Right kidney (tissue), 1 donor: Measurements from ENCODE around the gene CEBPB.
"Not testable (repeated sequence)": the region's sequence is repeated elsewhere in the genome, so short reads cannot be mapped to it uniquely, and the experiment has no call there.

Experiments
- DNase-seq: peaks from one replicate; pipeline ENCODE4 v3.0.0-alpha.2; 2016

The CEBPB gene

GRCh38 chr20:50165684-50166554 lies 24.7 kb upstream of the CEBPB start:
- peak; percentile 78 for DNase-seq

DNA sequence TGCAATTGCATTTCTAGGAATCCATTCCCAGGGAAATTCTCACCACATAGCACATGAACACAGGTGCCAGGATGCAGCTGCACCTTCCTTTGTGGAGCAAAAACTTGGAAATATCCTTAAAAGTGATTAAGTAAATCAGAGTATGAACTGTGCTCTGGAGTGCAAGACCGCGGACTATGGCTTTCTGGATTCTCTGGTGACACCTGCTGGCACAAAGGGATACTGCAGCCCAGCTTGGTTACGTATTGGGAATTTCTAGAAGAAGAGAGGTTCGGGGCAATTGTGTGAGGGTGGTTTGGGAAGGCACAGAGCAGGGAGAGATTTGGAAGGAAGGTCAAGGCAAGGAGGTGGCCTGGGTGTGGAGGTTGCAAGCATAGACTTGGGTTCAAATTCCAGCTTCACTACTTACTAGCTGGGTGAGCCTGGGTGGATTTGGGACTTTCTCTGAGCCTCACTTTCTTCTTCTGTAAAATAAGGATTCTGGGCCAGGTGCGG lies 21.3 kb upstream of the CEBPB start:
- DNase-seq = no peak

DNA sequence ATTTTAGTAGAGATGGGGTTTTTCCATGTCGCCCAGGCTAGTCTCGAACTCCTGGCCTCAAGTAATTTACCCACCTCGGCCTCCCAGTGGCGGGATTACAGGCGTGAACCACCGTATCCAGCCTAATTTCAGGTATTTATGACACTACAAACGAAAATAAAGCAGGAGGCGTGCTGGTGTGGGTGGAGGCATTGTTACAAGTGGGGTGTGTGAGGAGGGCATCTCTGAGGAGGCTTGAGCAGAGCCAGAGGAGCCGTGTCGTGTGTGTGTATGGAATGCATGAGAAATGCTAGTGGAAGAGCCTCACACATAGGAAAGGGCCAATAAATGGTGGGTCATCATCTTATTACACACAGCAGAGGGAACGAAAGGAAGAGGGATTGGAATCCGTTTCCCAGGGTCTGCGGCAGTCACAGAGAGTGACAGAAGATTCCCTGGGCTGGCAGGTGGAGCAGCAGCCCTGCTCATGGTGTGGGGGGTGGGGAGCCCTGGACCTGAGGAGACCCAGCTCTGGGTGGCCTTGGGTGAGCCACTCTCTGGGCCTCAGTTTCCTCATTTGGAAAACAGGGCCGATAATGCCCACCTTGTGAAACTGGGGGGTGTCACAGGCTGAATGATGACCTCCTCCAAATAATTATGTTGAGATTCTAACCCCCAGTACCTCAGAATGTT lies 19.9 kb upstream of the CEBPB start:
- no peak for DNase-seq

- DNase-seq = peak; percentile 78
Observed at GRCh38 chr20:50172347-50173013, 18.1 kb upstream of the CEBPB start.

- no peak for DNase-seq
Observed at GRCh38 chr20:50174456-50174855, 16.2 kb upstream of the CEBPB start.

DNA sequence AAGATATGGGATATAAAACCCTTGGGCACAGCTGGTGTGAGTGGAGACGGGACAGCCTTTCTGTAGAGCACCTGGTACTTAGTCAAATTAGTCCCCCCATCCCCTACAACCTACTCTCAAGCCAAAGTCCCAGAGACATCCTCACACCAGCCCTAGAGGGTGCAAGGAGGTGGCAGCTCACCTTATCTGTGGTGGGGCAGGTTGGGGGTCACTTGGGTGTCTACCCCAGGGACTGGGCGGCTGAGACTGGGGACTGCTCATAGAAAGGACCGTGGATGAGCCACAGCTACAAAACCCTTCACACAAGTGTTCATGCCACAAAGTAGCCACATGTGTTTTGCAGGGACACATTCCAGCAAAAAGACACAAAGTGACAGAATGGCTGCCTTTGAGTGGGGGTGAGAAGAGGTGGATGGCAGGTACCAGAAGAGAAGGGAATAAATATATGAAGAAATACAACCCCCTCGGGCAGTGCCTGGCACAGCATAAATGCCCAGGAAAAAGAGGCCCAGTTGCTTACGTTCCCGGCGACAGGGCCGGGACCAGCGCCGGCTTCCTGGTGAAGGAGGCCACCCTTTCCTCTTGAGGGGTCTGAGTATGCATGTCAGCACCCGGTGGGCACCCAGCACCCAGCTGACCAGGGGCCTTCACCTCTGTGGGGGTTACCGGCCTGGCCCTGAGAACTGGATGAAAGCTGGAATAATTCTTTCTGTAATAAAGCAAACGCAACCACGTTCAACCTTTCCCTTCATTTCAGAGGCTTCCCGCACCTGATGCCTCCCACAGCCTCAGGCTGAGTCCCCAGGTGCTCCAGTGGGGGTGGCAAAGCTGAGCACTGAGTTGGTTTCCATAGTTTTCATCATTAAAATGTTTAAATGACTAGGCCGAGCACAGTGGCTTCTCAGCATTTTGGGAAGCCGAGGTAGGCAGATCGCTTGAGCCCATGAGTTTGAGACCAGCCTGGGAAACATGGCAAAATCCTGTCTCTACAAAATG lies 14.4 kb upstream of the CEBPB start:
- no peak for DNase-seq

GRCh38 chr20:50178672-50179071 lies 12.0 kb upstream of the CEBPB start:
- not testable (repeated sequence) for DNase-seq

DNA sequence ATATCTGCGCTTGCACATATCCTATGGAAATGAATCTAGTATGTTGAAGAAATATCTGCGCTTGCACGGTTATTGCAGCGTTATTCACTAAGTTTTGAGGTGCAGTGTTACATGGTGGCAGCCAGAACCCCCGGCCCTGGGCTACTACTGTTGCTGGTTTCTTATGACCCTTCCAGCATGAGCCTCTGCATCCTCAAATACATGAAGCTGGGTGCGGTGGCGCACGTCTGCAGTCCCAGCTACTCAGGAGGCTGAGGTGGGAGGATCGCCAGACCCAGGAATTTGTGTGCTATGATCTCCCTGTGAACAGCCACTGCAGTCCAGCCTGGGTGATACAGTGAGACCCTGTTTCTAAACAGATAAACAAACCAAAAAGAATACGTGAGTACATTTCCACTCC lies 9.3 kb upstream of the CEBPB start:
- no peak for DNase-seq

- no peak for DNase-seq
Observed at GRCh38 chr20:50182346-50182745, 8.3 kb upstream of the CEBPB start.

DNA sequence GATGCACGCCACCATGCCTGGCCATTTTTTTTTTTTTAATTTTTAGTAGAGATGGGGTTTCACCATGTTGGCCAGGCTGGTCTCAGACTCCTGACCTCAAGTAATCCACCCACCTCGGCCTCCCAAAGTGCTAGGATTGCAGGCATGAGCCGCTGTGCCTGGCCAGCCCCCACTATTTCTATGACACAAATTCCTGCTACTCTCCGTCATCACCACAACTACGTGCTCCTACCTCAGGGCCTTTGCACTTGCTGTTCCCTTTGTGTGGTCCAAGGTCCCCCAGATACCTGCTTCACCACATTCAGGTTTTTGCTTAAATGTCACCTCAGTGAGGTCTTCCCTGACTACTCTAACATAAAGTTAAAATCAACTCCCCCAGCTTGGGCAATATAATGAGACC lies 5.2 kb upstream of the CEBPB start:
- DNase-seq = no peak

- DNase-seq = peak; percentile 66
Observed at GRCh38 chr20:50186151-50186885, 4.3 kb upstream of the CEBPB start.

- DNase-seq = no peak
Observed at GRCh38 chr20:50186987-50187402, 3.6 kb upstream of the CEBPB start.

- DNase-seq = no peak
Observed at GRCh38 chr20:50187403-50188051, 3.1 kb upstream of the CEBPB start.

- DNase-seq = no peak
Observed at GRCh38 chr20:50188287-50188688, 2.3 kb upstream of the CEBPB start.

DNA sequence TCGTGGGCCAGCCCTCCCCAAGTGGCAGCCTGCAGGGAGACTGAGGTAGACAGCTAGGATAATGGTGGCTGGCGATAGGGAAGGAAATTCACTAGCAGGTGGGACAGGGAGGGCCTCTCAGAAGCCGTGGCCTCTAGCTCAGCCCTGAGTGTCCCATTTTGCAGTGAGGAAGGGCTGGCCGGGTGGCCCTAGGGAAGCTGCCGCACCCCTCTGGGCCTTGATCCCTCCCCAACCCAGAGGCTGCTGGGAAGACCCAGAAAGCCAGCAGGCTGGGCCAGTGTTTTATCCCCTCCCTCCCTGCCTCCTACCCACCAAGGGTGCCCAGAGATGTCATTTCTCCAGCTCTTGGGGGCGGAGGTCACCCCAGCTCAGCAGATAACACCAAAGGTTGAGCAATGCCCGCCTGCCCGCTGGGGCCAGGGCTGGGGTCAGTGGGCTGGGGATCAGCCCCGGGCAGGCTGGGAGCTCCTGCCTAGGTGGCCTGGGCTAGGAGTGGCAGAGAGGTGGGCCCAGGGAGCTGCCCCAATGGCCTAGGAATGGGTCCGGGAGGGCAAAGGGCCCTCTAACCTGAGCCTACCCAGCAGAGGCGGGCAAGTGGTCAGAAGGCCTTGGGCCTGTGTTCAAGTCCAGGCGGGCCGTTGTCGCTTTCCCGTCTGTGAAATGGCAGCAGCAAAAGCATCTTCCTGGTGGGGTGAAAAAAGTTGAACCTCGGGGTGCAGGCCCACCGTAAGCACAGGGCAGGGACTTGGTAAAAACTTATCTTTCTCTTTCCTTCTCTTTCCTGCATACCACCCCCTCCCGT lies 1.6 kb upstream of the CEBPB start:
- no peak for DNase-seq

- no peak for DNase-seq
Observed at GRCh38 chr20:50189681-50190250, 864 bp upstream of the CEBPB start.

DNA sequence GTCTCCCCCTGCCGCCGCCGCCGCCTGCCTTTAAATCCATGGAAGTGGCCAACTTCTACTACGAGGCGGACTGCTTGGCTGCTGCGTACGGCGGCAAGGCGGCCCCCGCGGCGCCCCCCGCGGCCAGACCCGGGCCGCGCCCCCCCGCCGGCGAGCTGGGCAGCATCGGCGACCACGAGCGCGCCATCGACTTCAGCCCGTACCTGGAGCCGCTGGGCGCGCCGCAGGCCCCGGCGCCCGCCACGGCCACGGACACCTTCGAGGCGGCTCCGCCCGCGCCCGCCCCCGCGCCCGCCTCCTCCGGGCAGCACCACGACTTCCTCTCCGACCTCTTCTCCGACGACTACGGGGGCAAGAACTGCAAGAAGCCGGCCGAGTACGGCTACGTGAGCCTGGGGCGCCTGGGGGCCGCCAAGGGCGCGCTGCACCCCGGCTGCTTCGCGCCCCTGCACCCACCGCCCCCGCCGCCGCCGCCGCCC lies 474 bp downstream of the CEBPB start:
- no peak for DNase-seq

DNA sequence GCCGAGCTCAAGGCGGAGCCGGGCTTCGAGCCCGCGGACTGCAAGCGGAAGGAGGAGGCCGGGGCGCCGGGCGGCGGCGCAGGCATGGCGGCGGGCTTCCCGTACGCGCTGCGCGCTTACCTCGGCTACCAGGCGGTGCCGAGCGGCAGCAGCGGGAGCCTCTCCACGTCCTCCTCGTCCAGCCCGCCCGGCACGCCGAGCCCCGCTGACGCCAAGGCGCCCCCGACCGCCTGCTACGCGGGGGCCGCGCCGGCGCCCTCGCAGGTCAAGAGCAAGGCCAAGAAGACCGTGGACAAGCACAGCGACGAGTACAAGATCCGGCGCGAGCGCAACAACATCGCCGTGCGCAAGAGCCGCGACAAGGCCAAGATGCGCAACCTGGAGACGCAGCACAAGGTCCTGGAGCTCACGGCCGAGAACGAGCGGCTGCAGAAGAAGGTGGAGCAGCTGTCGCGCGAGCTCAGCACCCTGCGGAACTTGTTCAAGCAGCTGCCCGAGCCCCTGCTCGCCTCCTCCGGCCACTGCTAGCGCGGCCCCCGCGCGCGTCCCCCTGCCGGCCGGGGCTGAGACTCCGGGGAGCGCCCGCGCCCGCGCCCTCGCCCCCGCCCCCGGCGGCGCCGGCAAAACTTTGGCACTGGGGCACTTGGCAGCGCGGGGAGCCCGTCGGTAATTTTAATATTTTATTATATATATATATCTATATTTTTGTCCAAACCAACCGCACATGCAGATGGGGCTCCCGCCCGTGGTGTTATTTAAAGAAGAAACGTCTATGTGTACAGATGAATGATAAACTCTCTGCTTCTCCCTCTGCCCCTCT lies 1.1 kb downstream of the CEBPB start:
- peak; percentile 94 for DNase-seq
